Activated T-helper 9 cell treated with anti-CD3 and anti-CD28 coated beads, Interleukin-2, amount 50 U/mL, for 16 hours (primary cell): ENCODE measurements around the gene AMN1.
"Not testable (repeated sequence)": the region's sequence is repeated elsewhere in the genome, so short reads cannot be mapped to it uniquely, and the experiment has no call there.

ENCODE experiments used
- DNase-seq: peaks from one replicate; pipeline ENCODE4 v3.0.0-alpha.2; 2020; ENCODE audit warnings: low read depth

The AMN1 gene

DNA sequence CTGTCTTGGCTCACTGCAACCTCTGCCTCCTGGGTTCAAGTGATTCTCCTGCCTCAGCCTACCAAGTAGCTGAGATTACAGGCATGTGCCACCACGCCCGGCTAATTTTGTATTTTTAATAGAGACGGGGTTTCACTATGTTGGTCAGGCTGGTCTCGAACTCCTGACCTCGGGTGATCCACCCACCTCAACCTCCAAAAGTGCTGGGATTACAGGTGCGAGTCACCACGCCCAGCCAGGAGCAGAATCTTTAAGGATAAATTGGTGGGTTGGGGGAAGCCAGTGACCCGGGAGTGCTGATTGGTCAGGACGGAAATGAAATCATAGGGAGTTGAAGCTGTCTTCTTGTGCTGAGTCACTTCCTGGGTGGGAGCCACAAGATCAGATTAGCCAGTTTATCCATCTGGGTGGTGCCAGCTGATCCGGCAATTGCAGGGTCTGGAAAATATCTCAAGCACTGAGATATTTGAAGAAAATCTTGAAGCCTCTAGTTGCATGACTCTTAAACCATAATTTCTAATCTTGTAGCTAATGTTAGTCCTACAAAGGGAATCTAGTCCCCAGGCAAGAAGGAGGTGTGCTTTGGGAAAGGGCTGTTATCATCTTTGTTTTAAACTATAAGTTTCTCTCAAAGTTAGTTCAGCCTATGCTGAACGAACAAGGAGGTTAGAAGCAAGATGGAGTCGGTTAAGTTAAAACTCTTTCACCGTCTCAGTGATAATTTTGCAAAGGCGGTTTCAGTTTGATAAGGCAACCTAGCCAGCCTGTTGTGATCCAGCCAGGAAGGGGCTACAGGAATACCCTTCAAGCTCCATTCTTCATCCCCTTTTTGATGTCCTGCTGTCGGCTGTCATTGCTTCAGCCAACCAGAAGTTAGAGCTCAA lies 5.0 kb upstream of the AMN1 start:
- DNase-seq, result not testable (repeated sequence)

DNA sequence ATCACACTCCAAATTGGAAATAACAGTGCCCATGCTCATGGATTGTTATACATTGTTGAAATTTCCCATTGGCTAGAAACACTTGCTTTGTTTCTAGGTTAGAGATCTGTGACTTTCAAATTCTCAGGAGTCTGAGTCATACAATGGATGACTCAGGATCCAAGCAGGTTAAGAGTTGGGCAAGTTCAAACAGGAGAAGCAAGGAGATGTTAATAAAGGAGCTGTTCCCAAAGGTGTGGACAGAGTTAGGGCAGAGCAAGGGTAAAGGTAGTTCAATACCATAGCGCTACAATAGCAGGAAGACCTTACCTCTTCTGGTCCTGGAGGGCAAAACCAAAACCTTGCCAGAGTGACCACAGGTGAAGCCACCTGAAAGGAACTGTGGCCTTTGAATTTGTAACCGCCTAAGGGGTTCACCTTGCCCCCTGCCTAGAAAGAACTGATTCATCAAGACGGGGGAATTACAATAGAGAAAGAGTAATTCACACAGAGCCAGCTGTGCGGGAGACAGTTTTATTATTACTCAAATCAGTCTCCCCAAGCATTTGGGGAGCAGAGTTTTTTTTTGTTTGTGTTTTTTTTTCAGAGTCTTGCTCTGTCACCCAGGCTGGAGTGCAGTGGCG lies 4.2 kb upstream of the AMN1 start:
- peak; percentile 21 for DNase-seq

DNA sequence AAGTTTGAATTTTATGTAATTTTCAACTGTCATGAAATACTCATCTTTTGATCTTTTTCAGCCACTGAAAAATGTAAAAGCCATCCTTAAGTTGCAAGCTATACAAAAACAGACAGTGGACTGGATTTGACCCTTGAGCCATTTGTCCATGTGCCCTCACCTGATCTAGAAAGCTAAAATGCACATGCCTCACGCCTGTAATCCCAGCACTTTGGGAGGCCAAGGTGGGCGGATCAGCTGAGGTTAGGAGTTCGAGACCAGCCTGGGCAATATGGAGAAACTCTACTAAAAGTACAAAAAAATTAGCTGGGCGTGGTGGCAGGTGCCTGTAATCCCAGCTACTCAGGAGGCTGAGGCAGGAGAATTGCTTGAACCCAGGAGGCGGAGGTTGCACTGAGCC lies 2.4 kb upstream of the AMN1 start:
- DNase-seq, result not testable (repeated sequence)

DNA sequence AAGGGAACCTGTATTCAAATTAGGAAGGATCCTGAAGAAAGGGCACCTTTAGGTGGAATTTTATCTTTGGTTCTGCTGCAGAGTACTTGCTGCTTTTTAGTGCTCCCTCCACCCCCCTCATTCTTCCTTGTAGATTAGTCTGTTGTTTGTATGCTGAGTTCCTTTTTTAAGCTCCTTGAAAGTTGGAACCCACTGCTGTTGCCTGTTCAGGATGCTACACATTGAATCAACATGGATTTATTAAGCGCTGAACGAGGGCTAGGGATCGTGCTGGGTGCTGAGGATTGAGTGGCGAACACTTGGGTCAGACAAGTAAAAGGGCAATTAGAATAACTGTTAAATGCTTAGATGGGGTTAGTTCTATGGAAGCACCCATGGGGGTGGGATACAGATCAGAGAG lies 884 bp upstream of the AMN1 start:
- no peak for DNase-seq

DNA sequence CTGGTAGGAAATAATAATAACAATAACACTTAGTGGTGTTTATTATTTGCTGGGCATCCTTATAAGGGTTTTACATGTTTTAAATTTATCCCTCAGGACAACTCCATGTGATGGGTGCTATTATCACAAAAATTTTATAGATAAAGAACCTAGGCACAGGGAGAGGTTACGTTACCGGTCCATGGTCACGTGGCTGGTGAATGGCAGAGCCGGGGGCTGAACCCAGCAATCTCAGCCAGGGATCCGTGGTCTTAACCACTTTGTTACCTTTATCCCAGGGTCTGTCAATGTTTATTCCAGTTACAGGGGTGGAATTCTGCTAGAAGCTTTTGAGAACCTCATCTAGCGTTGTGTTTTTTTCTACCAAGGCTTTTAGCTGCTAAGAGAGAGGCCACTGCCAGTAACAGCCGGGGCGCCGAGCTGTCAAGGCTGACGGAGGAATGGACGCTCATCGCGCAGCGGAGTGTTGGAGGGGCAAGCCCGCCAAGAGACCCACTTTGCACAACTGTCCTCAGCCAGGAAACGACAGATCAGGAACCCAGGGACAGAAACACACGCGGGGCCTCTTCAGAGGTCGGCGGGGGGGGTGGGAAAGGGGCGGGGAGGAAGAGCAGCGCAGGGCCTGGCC lies 418 bp downstream of the AMN1 start:
- no peak for DNase-seq

DNA sequence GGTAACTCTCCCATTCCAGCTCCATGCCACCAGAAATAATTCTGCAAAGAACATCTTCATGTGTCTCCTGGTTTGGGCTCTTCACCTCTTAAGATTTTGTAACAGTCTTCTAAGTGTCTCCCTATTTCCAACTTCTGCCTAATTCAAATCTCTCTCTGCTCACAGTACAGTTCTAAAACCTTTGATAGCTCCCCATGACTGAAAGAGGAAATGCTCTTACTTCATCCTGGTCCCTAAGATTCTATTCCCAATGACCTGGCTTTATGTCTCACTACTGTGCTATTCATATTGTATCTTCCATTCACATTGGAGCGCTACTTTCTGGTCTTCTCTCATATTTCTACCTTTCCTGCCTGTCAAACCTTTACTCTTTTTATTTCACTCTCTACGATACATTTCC lies 1.6 kb downstream of the AMN1 start:
- no peak for DNase-seq

DNA sequence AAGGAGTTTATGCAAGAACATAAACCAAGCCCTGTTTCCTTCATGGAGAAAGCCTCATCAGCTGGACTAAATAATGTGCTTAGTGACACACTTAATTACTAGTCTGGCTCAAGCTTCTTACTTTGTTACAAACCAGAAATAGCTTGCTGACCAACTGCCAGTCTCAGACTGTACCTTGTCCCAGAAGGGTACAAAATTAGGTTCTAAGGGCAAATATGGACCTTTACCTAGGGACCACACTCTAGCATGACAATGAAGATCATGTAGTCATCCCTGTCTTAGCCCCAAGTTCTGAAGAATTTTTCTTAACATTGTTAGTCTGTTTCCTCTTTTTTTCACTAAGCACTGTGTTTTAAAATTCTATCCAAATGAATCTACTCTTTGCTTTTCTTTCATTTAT lies 2.2 kb downstream of the AMN1 start:
- no peak for DNase-seq

DNA sequence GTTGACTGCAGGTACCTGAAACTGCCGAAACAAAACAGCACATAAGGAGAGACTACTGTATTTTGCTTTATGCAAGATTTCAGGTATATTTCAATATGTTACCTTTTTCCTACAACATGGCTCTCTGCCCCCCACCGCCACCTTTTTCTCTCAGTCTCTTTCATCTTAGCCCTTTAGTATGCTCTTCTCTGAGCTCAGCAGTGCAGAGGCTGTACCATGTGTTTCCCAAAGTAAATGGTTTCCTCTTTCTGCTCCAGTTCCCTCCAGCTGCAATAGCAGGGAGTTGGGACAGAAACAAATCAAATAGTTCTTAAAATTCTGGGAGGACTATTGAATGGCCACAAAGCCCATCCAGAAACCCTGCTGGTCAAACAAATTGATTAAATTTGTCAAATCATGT lies 4.3 kb downstream of the AMN1 start:
- no peak for DNase-seq

DNA sequence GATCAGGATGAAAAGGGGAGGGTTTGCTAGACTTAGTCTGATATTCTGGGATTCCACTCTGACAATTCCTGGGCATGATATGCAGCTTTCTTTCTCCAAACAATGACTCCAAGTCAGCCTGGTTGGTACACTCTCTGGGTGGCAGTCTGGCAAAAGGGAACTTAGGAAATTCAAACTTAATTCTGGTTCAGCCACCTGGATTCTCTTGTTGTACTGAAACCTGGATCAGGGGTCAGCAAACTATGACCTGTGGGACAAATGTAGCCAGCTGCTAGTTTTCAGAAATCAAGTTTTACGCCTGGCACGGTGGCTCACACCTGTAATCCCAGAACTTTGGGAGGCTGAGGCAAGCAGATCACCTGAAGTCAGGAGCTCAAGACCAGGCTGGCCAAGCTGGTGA lies 6.2 kb downstream of the AMN1 start:
- DNase-seq, result no peak

DNA sequence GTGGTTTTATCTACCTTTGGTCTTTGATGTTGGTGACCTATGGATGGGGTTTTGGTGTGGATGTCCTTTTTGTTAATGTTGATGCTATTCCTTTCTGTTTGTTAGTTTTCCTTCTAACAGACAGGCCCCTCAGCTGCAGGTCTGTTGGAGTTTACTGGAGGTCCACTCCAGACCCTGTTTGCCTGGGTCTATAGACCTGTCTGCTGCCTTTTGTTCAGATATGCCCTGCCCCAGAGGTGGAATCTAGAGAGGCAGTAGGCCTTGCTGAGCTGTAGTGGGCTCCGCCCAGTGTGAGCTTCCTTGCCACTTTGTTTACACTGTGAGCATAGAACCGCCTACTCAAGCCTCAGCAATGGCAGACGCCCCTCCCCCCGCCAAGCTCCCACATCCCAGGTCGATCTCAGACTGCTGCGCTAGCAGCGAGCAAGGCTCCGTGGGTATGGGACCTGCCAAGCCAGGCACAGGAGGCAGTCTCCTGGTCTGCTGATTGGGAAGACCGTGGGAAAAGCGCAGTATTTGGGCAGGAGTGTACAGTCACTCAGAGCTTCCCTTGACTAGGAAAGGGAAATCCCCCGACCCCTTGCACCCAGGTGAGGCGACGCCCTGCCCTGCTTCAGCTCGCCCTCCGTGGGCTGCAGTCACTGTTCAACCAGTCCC lies 10.2 kb downstream of the AMN1 start:
- DNase-seq, result not testable (repeated sequence)

DNA sequence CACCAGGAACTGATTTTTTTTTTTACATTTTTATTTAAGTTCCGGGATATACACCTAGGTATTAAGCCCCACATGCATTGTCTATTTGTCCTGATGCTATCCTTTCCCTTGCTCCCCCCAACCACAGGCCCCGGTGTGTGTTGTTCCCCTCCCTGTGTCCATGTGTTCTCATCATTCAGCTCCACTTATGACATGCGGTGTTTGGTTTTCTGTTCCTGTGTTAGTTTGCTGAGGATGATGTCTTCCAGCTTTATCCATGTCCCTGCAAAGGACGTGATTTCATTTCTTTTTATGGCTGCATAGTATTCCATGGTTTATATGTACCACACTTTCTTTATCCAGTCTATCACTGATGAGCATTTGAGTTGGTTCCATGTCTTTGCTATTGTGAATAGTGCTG lies 11.8 kb downstream of the AMN1 start:
- not testable (repeated sequence) for DNase-seq

DNA sequence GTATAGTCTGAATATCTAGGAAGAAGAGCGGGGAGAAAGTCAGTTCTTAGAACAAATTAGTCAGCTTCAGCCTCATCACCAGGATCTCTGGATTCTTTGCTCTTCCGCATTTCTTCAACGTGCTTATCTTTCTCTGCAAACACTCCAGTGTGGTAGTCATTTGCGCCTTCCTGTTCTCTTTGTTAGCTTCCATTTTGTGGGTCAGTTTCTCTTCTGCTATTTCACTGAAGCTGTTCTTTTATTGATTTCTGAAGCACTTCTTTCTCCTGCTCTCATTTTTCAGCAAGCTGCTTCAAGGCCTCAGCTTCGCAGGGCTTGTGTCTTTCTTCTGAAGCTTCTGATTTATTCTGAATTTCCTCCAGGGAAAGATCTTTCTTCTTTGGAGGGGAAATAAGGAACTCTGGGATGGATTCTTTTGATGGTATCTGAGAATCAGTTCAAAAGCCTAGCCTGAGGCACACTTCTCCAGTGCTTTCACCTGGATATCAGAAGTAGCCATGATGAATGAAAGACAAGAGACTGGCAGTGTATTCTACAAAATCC lies 13.5 kb downstream of the AMN1 start:
- DNase-seq, result no peak

DNA sequence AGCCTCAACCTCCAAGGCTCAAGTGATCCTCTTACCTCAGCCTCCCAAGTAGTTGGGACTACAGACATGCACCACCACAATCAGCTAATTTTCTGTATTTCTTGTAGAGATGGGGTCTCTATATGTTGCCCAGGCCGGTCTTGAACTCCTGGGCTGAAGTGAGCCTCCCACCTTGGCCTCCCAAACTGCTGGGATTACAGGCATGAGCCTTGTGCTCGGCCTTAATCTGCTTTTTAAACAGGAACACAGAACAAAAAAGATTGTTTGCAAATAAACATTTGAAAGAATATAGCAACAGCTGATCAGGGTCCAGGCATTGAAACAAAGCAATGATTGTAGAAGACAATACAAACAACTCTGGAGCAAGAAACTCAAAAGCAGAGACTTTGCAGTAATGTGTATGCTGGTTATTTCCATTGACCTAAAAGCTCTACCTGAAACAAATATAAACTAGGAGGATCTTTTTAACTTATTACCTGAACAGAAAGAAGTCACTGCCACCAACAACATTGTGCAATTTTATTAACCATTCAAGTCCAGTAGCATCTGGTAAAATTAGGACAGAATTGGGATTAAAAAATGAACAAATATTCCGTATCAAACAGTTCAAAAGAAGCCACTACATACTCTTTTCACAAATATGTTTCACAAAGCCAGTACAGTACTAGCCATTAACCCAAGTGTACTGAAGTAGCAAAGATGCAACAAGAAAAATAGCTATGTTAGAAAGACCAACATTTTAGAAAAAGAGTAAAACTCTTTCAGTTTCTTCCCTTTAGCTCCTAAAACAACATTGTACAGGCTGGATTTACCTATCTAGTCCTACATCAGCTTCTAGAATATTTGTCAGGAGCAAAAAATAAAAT lies 14.2 kb downstream of the AMN1 start:
- no peak for DNase-seq

DNA sequence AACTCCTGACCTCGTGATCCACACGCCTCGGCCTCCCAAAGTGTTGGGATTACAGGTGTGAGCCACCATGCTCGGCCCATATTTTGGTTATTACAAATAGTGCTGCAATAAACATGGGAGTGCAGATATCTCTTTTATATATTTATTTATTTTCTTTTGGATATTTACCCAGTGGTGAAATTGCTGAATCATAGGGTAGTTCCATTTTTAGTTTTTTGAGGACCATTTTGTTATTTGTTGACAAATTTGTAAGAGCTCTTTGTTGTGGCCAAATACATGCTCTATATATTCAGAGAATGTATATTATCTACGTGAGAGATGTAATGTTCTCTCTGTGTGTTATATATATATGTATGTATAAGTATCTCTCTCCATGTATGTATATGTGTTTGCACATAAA lies 15.9 kb downstream of the AMN1 start:
- no peak for DNase-seq

DNA sequence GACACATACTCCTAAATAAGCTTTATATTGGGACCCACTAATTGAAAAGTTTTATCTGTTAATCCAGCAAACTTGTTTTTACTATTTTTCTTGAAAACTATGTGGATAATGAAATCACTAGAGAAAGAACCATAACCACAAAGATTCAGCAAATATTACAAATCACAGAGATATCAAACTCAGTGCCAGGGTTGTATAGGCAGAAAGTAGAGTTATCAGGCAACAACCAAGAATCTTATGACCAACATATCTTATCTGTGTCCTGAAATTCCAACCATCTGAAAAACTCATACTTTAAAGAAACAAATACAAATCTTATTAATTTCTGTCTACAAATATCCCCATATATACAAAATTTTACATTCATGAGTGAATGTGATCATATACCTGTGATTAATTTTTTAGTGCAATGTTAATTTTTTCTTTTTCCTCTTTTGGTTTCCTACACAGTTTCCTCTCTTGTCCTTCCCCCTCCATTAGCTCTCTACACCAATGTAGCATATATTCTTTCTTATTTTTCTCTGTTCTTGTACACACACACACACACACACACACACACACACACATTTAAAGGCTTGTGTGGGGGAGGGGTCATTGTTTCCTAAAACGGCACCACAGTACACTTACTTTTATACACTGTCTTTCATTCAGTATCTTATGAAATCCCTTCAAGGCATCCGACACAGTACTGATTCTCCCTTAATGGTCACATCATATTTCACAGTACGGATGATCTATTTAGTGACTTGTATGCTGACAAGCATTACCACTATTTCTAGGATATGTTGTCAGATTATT lies 18.6 kb downstream of the AMN1 start:
- DNase-seq, result no peak

DNA sequence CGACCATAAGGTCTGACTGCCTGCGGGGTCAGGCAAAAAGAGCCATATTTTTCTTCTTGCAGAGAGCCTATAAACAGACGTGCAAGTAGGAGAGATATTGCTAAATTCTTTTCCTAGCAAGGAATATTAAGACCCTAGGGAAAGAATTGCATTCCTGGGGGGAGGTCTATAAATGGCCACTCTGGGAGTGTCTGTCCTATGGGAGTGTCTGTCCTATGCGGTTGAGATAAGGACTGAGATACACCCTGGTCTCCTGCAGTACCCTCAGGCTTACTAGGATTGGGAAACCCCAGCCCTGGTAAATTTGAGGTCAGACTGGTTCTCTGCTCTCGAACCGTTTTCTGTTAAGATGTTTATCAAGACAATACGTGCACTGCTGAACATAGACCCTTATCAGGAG lies 20.7 kb downstream of the AMN1 start:
- not testable (repeated sequence) for DNase-seq

DNA sequence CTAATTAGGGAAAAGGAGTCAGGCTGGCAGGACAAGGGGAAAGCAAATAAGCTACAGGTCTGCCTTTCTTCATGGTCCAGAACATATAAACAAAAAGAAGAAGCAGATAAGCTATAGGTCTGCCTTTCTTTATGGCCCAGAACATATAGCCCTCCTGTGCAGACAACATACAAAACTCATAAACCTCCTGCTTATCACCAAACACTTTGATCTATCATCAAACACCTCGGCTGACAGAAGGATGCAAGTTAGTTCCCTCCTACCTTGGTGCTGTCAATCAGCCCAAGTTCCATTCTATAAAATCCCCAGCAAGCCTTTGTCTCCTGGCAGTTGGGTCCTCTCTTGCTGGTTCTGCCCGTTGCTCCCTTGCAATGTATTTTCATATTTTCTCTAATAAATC lies 23.2 kb downstream of the AMN1 start:
- DNase-seq, result no peak

DNA sequence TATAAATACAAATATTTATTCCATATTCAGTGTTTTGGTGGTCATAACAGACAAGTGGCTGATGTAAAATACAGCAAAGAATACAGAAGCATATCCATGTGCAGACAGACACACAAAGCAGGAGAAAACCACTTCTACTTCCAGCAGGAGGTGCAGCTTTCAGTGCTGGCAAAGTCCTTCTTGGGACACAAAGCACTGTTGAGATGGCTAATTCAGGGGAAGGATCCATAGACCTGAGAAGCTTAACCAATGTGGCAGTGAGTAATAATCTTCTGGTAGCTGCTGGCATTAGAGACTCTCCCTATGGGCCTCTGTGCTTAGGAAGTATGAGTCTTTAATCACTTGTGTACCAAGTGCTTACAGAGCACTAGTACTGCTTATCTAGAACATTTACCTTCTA lies 26.8 kb downstream of the AMN1 start:
- DNase-seq, result no peak

DNA sequence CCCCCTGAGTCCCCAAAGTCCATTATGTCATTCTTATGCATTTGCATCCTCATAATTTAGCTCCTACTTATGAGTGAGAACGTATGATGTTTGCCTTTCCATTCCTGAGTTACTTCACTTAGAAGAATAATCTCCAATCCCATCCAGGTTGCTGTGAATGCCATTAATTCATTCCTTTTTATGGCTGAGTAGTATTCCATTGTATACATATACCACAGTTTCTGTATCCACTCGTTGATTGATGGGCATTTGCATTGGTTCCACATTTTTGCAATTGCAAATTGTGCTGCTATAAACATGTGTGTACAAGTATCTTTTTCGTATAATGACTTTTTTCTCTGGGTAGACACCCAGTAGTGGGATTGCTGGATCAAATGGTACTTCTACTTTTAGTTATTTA lies 38.9 kb downstream of the AMN1 start:
- not testable (repeated sequence) for DNase-seq

DNA sequence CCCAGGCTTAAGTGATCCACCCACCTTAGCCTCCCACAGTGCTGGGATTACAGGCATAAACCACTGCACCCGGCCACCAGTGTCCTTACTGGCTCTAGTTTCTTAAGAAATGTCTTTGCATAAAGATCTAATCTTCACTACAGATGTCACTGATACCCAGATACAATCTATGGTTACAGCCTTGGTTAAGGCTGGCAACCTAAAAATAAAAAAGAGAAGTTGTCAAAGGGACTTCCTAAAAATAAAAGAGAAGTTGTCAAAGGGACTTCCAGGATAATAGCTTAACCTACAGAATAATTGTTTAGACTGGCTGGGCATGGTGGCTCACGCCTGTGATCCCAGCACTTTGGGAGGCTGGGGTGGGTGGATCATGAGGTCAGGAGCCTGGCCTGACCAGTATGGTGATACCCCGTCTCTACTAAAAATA lies 41.7 kb downstream of the AMN1 start:
- no peak for DNase-seq

DNA sequence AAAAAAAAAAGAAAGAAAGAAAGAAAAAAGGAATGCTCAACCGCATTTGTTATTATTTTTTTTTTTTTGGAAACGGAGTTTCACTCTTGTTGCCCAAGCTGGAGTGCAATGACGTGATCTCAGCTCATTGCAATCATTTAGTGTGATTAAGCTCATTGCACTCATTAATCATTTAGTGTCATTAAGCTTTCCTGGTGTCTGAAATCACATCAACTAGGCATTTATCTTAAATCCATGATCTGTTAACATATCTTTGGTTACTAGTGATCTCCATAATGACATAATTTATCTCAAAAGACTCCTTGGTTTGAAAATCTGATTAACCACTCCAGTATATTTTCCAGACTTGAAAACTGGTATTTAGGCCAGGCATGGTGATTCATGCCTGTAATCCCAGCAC lies 43.0 kb downstream of the AMN1 start:
- no peak for DNase-seq
